Ishikawa (cell line): ENCODE measurements around the gene ZNF385C.
"Not testable (repeated sequence)": the region's sequence is repeated elsewhere in the genome, so short reads cannot be mapped to it uniquely, and the experiment has no call there.

Source experiments
- CREB1 ChIP-seq: IDR thresholded peaks from 2 replicates; pipeline ENCODE4 v1.6.1; 2012; ENCODE audit warnings: low read depth
- TCF12 ChIP-seq: IDR thresholded peaks from 2 replicates; pipeline ENCODE4 v1.6.1; 2012; ENCODE audit warnings: low read depth
- YY1 ChIP-seq: IDR thresholded peaks from 2 replicates; pipeline ENCODE4 v1.6.1; 2012; ENCODE audit warnings: low read depth
- TF ChIP-seq, protein P1 (sequence below): IDR thresholded peaks from 2 replicates; pipeline ENCODE4 v1.6.1; 2012

DNA sequence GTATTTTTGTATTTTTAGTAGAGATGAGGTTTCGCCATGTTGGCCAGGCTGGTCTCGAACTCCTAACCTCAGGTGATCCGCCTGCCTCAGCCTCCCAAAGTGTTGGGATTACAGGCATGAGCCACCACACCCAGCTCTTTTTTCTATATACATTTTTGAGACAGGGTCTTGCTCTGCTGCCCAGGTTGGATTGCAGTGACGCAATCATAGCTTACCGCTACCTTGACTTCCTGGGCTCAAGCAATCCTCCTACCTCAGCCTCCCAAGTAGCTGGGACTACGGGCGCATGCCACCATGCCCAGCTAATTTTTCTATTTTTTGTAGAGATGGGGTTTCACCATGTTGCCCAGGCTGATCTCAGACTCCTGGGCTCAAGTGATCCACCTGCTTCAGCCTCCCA, 42.4 kb upstream of the ZNF385C start:
- not testable (repeated sequence) for TF ChIP-seq YY1, CREB1, TCF12
- TF ChIP-seq, protein P1, sequence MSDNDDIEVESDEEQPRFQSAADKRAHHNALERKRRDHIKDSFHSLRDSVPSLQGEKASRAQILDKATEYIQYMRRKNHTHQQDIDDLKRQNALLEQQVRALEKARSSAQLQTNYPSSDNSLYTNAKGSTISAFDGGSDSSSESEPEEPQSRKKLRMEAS, result not testable (repeated sequence)
